Measurements from ENCODE around the gene TBX21. TPM values are rescaled to one million over a fixed set of nuclear protein-coding genes. Genes with fewer than 3 reads are reported as not detected.
A peak's percentile ranks its signal among the peaks of the same experiment; 100 is the strongest.

The TBX21 gene
- polyA plus RNA-seq, 1 donor from 2014 or later = not detected

DNA sequence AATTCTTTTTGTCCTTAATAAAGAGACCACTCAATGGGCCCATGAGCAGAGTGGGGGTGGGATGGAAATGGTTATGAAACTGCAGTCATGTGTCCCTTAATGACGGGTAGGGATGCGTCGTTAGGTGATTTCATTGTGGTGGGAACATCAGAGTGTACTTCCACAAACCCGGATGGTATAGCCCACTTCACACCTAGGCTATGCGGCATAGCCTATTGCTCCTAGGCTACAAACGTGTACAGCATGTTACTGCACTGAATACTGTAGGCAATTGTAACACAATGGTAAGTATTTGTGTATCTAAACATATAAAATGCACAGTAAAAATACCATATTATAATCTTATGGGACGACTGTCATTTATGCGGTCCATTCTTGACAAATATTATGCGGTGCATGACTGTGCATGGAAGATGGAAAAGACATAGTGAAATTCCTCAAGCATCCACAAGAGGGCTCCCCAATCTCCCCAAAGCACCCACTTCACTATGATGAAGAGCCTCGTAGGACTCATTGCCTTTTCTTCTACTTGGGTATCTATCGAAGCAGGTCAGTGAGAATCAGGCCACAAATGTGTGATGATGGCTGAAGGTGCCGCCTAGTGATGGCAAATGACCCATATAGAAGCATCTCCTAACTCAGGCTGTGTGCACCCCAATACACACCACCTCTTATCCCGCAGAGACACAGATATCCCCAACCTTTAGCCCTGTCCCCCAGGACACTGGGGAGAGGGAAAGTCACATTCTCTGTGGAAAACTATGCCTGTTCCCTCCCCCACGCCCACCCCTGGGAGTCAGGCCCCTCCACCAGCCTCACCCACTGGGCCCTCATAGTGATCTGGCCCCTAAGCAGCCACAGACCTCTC is 43.5 kb downstream of the TBX21 start:
- no peak overlapping the region for H3K4me3 ChIP-seq (ENCODE audit: low read length)
- H3K9ac ChIP-seq (ENCODE audit: low read length) = no peak overlapping the region
- no peak overlapping the region for H3K27ac ChIP-seq (ENCODE audit: low read length)
- no peaks in the 10 kb centered on the region for H3K9me3 ChIP-seq (ENCODE audit: low read length)
- H3K79me2 ChIP-seq (replicated peaks; ENCODE audit: insufficient read depth, low read length) = no peaks in the 10 kb centered on the region
- no peaks in the 10 kb centered on the region for H4K20me1 ChIP-seq (ENCODE audit: insufficient read depth)
- no peaks in the 10 kb centered on the region for H3F3A ChIP-seq (ENCODE audit: insufficient read depth, low read length, poor library complexity, severe bottlenecking)
- peaks cover 11% of the 10 kb centered on the region for H3K27me3 ChIP-seq (ENCODE audit: insufficient read depth, low read depth, low read length)
- H3K36me3 ChIP-seq (ENCODE audit: insufficient read depth, low read length) = no peaks in the 10 kb centered on the region
- H3K4me2 ChIP-seq (ENCODE audit: low read length) = no peak overlapping the region
- TF ChIP-seq RAD21 (conservative IDR thresholded peaks at IDR 0.05) (peak; percentile 50), EP300 (conservative IDR thresholded peaks at IDR 0.05; ENCODE audit: poor library complexity, severe bottlenecking) (no peak), TAF1 (IDR thresholded peaks at IDR 0.05; ENCODE audit: low read depth) (no peak), SMC3 (conservative IDR thresholded peaks at IDR 0.05; ENCODE audit: poor library complexity) (peak; percentile 59), POLR2AphosphoS5 (IDR thresholded peaks at IDR 0.05) (no peak), EZH2 (IDR thresholded peaks at IDR 0.05; ENCODE audit: borderline replicate concordance, insufficient read depth, low read length, poor library complexity, severe bottlenecking) (no peak), MXI1 (conservative IDR thresholded peaks at IDR 0.05; ENCODE audit: poor library complexity, severe bottlenecking) (no peak)
- TF ChIP-seq, protein P1, sequence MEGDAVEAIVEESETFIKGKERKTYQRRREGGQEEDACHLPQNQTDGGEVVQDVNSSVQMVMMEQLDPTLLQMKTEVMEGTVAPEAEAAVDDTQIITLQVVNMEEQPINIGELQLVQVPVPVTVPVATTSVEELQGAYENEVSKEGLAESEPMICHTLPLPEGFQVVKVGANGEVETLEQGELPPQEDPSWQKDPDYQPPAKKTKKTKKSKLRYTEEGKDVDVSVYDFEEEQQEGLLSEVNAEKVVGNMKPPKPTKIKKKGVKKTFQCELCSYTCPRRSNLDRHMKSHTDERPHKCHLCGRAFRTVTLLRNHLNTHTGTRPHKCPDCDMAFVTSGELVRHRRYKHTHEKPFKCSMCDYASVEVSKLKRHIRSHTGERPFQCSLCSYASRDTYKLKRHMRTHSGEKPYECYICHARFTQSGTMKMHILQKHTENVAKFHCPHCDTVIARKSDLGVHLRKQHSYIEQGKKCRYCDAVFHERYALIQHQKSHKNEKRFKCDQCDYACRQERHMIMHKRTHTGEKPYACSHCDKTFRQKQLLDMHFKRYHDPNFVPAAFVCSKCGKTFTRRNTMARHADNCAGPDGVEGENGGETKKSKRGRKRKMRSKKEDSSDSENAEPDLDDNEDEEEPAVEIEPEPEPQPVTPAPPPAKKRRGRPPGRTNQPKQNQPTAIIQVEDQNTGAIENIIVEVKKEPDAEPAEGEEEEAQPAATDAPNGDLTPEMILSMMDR (IDR thresholded peaks at IDR 0.05; ENCODE audit: poor library complexity, severe bottlenecking) = peak; percentile 63
- TF ChIP-seq, protein P2, sequence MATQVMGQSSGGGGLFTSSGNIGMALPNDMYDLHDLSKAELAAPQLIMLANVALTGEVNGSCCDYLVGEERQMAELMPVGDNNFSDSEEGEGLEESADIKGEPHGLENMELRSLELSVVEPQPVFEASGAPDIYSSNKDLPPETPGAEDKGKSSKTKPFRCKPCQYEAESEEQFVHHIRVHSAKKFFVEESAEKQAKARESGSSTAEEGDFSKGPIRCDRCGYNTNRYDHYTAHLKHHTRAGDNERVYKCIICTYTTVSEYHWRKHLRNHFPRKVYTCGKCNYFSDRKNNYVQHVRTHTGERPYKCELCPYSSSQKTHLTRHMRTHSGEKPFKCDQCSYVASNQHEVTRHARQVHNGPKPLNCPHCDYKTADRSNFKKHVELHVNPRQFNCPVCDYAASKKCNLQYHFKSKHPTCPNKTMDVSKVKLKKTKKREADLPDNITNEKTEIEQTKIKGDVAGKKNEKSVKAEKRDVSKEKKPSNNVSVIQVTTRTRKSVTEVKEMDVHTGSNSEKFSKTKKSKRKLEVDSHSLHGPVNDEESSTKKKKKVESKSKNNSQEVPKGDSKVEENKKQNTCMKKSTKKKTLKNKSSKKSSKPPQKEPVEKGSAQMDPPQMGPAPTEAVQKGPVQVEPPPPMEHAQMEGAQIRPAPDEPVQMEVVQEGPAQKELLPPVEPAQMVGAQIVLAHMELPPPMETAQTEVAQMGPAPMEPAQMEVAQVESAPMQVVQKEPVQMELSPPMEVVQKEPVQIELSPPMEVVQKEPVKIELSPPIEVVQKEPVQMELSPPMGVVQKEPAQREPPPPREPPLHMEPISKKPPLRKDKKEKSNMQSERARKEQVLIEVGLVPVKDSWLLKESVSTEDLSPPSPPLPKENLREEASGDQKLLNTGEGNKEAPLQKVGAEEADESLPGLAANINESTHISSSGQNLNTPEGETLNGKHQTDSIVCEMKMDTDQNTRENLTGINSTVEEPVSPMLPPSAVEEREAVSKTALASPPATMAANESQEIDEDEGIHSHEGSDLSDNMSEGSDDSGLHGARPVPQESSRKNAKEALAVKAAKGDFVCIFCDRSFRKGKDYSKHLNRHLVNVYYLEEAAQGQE (IDR thresholded peaks at IDR 0.05; ENCODE audit: borderline replicate concordance) = no peak
- no peaks in the 10 kb centered on the region for H3K9me2 ChIP-seq (ENCODE audit: insufficient read depth, low read length)
- H2AFZ ChIP-seq (ENCODE audit: low read depth, low read length) = no peak overlapping the region

DNA sequence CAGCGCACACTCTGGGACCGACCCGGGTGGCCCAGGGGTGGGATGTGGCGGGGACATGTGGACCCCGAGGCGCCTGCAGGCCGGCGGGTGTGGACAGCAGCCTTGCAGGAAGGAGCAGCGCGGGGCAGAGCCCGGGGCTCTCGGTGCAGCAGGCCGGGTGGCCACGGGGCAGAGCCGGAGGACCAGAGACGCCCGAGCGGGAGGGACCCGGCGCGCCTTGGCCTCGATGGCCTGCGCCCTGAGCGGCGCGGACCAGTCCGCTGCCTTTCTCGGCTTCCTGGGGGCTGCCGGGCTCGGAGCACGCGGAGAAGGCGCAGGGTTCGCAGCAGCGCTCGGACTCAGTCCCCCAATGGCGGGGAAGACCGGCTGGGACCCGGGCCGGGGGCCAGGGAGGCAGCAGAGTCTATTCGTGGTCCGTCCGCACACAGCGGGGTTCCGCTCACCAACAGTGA is 45.2 kb downstream of the TBX21 start:
- Histone ChIP-seq H3K79me2 (replicated peaks; ENCODE audit: insufficient read depth, low read length) (no peaks in the 10 kb centered on the region), H3K9ac (ENCODE audit: low read length) (no peak overlapping the region), H3K27me3 (ENCODE audit: insufficient read depth, low read depth, low read length) (peaks cover 9% of the 10 kb centered on the region), H3K36me3 (ENCODE audit: insufficient read depth, low read length) (no peaks in the 10 kb centered on the region), H3K4me2 (ENCODE audit: low read length) (no peak overlapping the region), H3K27ac (ENCODE audit: low read length) (no peak overlapping the region), H3K9me2 (ENCODE audit: insufficient read depth, low read length) (no peaks in the 10 kb centered on the region), H2AFZ (ENCODE audit: low read depth, low read length) (no peak overlapping the region), H3K9me3 (ENCODE audit: low read length) (no peaks in the 10 kb centered on the region), H3K4me3 (ENCODE audit: low read length) (no peak overlapping the region), H3F3A (ENCODE audit: insufficient read depth, low read length, poor library complexity, severe bottlenecking) (no peaks in the 10 kb centered on the region), H4K20me1 (ENCODE audit: insufficient read depth) (no peaks in the 10 kb centered on the region)
- TF ChIP-seq, protein P2 (IDR thresholded peaks at IDR 0.05; ENCODE audit: borderline replicate concordance) = no peak
- TF ChIP-seq MXI1 (conservative IDR thresholded peaks at IDR 0.05; ENCODE audit: poor library complexity, severe bottlenecking) (no peak), EP300 (conservative IDR thresholded peaks at IDR 0.05; ENCODE audit: poor library complexity, severe bottlenecking) (no peak), SMC3 (conservative IDR thresholded peaks at IDR 0.05; ENCODE audit: poor library complexity) (no peak), POLR2AphosphoS5 (IDR thresholded peaks at IDR 0.05) (no peak), TAF1 (IDR thresholded peaks at IDR 0.05; ENCODE audit: low read depth) (no peak), RAD21 (conservative IDR thresholded peaks at IDR 0.05) (no peak), EZH2 (IDR thresholded peaks at IDR 0.05; ENCODE audit: borderline replicate concordance, insufficient read depth, low read length, poor library complexity, severe bottlenecking) (no peak)
- TF ChIP-seq, protein P1 (IDR thresholded peaks at IDR 0.05; ENCODE audit: poor library complexity, severe bottlenecking) = no peak
